GM21515 (cell line): Measurements from ENCODE around the gene SIGLEC8.
"Not testable (repeated sequence)": the region's sequence is repeated elsewhere in the genome, so short reads cannot be mapped to it uniquely, and the experiment has no call there.

Experiments
- ATAC-seq: cut with Tn5 transposase; IDR thresholded peaks from one replicate; pipeline ENCODE4 v1.9.1; 2021; ENCODE audit not compliant: unreplicated experiment

SIGLEC8 gene

GRCh38 chr19:51458051-51458645, at the start of gene SIGLEC8:
TSS of gene SIGLEC8 (minus strand) at chr19:51458454. CDS start at chr19:51458387, 67 bp downstream.
- ATAC-seq, result no peak

DNA sequence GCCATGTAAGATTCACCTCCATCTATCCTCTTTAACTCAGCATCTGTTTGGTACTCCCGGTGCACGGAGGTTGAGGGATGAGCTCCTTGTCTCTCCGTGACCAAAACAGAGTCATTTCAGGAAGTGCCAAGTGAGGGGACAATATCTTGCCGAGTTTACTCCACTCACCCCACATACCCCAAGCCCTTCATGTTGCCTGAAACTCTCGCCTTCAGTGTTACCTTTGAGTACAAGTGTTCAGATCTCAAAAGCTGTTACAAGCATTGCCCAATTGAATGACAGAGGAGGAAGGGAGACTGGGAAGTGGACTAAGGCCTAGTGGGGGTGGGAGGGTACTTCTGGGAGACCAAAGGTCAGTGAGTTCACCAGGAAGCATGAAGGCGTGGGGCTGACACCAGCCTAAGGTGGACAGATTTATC, 49.4 kb upstream of the SIGLEC8 start:
- no peak for ATAC-seq

DNA sequence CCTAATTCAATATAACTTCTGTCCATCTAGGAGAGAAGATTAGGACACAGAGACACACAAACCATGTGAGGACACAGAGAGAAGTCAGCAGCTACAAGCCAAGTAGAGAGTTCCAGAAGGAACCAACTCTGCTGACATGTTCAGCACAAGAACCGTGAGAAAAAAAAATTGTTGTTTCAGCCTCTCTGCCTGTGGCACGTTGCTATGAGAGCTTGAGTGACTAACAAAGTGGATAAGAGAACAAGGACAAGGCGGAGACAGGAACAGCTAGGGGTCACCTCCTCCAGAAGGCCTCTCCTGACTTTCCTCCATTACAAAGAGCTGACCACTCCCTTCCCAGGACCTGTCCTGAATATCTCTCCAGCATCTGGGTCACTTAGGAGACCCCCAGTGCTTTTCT, 48.9 kb upstream of the SIGLEC8 start:
- no peak for ATAC-seq

DNA sequence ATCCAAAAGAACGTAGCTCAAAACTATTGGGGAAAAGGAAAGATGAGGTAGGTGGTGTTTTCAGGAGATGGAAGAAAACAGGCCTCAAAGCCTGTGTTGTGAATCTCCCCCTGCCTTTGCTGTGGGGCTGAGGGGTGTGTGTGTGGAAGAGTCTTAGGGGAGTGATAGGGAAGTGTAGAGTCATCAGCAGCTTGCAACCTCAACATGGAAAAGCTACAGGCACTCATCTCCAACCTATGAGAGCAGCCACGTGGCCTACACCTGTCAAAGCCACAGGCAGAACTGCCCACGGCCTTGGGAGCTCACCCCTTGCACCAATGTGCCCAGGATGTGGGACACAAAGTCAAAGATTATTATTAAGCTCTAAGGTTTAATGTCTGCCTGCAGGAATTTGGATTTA, 47.6 kb upstream of the SIGLEC8 start:
- ATAC-seq, result no peak

- ATAC-seq, result no peak
Observed at GRCh38 chr19:51503896-51504295, 45.6 kb upstream of the SIGLEC8 start.

GRCh38 chr19:51503286-51503817, 45.1 kb upstream of the SIGLEC8 start:
- no peak for ATAC-seq

DNA sequence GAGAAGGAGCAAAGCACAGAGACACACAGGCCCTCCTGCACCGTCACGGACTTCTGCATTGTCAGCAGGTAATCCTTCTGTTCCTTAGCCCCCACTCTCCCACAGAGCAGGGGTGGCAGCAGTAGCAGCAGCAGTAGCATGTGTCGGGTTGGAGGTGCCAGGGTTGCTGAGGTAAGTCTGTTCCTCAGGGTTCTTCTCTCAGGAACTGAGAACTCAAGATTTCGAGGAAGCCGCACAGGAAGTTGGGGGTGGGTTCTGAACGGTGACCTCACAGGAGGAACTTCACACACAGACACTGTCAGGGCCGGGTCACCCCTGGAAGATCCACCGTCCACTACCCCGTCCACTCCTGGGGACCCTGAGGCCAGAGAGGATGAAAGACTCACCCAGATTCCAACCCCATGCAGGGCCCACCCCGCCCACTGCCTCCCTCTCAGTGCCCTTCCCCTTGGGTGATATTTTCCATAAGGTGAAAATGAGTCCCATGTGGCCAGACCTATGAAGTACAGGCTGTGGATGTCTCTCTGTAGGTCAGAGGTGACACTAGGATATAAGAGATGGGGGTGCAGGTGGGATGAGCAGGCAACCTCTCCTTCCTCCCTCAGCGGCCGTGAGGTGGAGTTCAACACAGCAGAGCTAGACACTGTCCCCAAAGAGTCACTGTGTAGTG, 43.5 kb upstream of the SIGLEC8 start, which contains the start of gene SIGLEC12:
TSS of gene SIGLEC12 (minus strand) at position 207 of the 670 bp plus-strand sequence. CDS start at position 140, 67 bp downstream.
- no peak for ATAC-seq

DNA sequence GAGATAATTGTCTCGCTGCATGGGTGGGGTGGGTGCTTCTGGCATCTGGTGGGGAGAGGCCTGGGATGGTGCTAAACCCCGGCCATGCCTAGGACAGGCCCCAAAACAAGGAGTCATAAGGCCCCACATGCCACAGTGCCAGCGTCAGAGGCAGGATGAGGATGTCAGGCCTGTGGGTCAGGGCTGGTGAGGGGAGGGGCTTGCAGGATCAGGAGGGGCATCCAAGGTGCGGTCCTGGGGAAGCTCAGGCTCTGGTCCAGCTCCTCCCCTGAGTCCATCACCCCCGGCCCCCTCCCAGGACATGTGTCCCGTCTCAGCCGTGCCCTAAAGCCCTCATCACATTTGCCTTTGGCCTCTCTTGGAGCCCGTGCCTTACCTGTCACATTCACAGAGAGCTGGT, 42.7 kb upstream of the SIGLEC8 start:
- not testable (repeated sequence) for ATAC-seq

GRCh38 chr19:51497666-51498065, 39.4 kb upstream of the SIGLEC8 start:
- no peak for ATAC-seq

- no peak for ATAC-seq
Observed at GRCh38 chr19:51493776-51494175, 35.5 kb upstream of the SIGLEC8 start.

- no peak for ATAC-seq
Observed at GRCh38 chr19:51491586-51491985, 33.3 kb upstream of the SIGLEC8 start.

GRCh38 chr19:51490676-51491075, 32.4 kb upstream of the SIGLEC8 start:
- no peak for ATAC-seq

DNA sequence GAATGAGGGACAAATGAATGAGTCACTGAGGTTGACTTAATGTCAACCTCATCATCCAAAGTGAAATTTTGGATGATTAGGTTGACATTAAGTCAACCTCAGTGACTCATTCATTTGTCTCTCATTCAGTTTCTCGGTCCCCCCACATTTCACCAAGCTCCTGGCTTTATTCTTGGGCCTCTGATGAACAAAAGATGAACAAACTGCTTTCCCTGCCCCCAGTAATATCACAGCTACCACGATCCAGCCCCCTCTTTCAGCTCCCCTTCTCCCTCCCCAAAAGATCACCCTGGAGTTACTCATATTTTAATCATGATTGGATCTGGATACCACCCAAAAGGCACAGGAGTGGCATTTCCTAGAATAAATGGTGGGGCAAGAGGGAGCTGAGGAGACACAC, 30.9 kb upstream of the SIGLEC8 start:
- no peak for ATAC-seq

- no peak for ATAC-seq
Observed at GRCh38 chr19:51488491-51488890, 30.2 kb upstream of the SIGLEC8 start.

DNA sequence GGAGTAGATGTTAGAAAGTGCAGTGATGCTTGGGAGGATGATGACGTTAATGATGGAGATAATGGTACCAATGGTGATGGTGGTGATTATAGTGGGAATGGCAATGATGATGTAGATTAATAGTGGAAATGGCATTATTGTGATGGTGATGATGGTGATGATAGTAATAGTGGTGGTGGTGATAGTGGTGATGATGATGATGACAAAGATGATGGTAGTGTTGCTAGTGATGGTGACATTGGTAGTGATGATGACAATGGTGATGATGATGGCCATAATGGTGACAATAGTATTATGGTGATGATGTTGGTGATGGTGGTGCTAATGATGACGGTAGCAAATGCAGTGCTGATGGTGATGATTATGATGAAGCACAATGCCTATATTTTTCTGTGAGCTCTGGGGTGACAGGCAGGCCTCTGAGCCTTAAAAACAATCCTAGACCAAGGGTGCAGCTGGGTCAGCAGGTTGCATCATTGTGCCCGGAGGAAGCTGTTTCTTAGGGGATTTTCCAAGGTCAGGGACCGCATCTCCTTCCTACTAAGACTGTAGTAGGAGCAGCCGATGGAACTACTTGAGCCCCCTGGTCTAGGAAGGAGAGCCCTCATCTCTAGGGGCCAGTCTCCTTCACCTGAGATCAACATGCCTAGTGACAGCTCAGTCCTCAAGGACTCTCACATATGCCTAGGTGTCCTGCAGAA, 27.9 kb upstream of the SIGLEC8 start:
- ATAC-seq, result no peak

DNA sequence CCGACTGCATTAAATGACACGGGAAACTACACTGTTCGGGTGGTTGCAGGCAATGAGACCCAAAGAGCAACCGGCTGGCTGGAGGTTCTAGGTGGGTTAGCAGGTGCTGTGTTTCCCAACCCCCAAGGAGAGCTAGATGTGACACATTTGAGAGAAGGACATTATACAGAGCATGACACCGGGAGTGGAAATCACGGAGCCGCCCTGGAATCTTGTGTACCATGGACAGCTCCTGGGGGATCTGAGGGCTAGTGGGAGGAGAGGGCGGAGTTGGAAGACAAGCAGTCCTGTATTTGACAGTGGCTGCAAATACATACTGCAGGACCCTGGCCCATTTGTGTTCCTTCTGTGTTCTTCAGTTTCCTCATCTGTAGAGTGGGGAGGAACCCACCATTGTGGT, 22.3 kb upstream of the SIGLEC8 start:
- no peak for ATAC-seq

DNA sequence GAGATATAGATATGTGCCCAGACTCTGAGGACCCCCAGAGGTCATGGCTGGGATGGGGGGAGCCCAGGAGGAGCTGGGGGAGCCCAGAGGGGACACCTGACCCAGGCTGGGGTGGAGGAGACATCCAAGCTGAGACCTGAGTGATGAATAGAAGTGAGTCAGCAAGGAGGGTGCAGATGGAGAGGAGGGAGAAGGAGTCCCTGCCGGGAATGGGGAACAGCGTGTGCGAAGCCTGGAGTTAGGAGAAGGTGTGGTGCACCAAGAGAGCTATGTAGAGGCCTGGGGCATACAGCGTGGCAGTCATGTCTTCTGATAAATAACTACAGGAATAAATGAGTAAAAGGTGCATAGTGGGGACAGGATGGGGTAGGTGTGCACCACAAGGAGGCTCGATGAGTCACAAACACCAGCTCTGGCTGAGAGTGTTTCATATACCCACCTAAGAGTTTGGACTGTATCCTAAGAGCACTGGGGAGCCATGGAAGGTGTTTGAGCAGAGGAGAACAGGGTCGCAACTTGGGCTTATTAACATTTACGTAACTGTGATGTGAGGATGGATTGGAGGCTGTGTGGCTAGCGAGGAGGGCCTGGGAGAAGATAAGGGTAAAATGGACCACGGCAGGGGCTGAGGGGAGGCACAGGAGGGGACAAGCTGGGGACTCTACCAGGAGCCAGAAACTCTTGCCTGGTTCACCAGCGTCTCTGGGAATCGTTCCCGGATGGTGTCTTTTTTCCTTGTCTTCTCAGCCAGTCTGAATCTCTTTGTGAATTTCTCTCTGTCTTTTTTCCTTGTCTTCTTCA, 21.5 kb upstream of the SIGLEC8 start:
- no peak for ATAC-seq

DNA sequence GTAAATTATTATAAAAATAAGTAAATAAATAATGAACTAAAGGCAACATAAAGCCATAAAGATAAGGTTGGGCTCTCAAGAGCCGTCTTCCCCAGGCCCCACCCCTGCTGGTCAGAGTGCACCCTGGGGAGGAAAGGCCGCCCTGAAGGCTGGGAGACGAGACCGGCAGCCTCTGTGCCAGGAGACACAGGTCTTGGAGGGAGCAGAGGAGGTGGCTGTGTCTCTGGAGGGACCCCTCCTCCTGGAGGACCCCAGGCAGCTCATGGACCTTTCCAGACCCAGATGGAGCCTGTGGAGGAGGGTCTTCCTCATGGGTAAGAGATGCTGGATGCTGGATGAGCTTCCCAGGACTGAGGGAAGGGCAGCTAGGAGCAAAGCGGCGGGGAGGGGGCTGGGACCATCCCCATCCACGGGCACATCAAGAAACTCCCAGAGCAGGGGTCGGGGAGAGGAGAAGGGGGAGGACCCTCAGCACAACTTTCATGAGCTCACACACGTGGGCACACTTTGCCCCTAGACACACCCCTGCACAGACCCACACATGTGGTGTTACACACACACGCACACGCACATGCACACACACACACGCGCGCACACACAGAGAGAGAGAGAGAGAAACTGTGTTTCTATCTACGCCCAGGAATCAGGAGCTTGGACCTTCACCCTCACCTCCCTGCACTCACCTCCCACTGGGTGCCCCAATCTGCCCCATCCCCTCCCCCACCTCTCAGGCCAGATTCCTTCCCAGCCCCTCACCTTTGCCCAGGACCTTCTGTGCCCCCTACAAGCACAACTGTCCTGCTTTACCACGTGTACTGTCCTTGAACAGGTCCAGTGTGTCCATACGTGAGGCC, 20.4 kb upstream of the SIGLEC8 start, which contains the start of gene CEACAM18:
TSS of gene CEACAM18 (plus strand) at position 159 of the 854 bp plus-strand sequence.
- ATAC-seq, result no peak

- no peak for ATAC-seq
Observed at GRCh38 chr19:51477344-51477743, 19.1 kb upstream of the SIGLEC8 start.

DNA sequence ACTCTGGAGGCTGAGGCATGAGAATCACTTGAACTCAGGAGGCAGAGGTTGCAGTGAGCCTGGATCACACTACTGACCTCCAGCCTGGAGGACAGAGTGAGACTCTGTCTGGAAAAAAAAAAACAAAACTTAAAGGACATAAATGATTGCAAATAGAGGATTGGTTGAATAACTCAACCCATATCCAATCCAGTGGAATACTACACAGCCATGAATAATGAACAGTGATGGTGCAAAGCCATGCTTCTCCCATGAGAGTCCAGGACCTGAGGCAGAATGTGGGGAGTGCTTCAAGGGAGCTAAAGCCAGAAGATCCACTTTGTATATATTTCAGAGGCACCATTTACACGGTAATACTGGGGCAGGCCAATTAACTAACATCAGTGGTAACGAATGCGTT, 17.9 kb upstream of the SIGLEC8 start:
- no peak for ATAC-seq
